Bronchus fibroblast of lung (primary cell): ENCODE measurements around the gene KIAA1143. TPM values are rescaled to one million over a fixed set of nuclear protein-coding genes. Genes with fewer than 3 reads are reported as not detected.

Source experiments
- total RNA-seq: library from RNA; depleted of rRNA; stranded (reverse); fragments of >200 nt; gene quantifications from 2 replicates; pipeline ENCODE4 v1.2.3, GENCODE V29; 2015

Gene KIAA1143
- total RNA-seq: 14.1 and 17.0 TPM in 2 replicates

GRCh38 chr3:44761424-44762169 lies at the start of gene KIAA1143, which contains the start of gene KIF15:
TSS of gene KIAA1143 (minus strand) at chr3:44761619. CDS start at chr3:44761602, 17 bp downstream.
TSS of gene KIF15 (plus strand) at chr3:44761794. CDS start at chr3:44761866, 72 bp downstream.

GRCh38 chr3:44729384-44729910 lies 32.0 kb downstream of the KIAA1143 start, which contains the start of gene ZNF501:
TSS of gene ZNF501 (plus strand) at chr3:44729635. CDS start at chr3:44734422, 4,787 bp downstream.

GRCh38 chr3:44712455-44713075 lies 48.9 kb downstream of the KIAA1143 start, which contains the start of gene ZNF502:
TSS of gene ZNF502 (plus strand) at chr3:44712660. CDS start at chr3:44720262, 7,602 bp downstream.

Other genes with a start within 250 kb of the KIAA1143 start
- gene ZKSCAN7, start 206.4 kb downstream of the KIAA1143 start, total RNA-seq: 4.8 and 5.2 TPM in 2 replicates
- 1.2 and 1.5 TPM in 2 replicates for gene ZNF660, start 176.7 kb downstream of the KIAA1143 start, total RNA-seq
- 10.3 TPM in 2 replicates for gene ZNF197, start 136.6 kb downstream of the KIAA1143 start, total RNA-seq
- 3.3 and 6.6 TPM in 2 replicates for gene ZNF35, start 112.9 kb downstream of the KIAA1143 start, total RNA-seq
- gene ZNF502, start 49.0 kb downstream of the KIAA1143 start, total RNA-seq: 1.6 and 1.7 TPM in 2 replicates
- 2.2 and 2.9 TPM in 2 replicates for gene ZNF501, start 32.0 kb downstream of the KIAA1143 start, total RNA-seq
- 14.4 and 15.5 TPM in 2 replicates for gene KIF15, start 175 bp upstream of the KIAA1143 start, total RNA-seq
- 39.5 and 40.7 TPM in 2 replicates for gene TMEM42, start 100.3 kb upstream of the KIAA1143 start, total RNA-seq
- 0.15 and 0.17 TPM in 2 replicates for gene TGM4, start 113.0 kb upstream of the KIAA1143 start, total RNA-seq
- 48.6 and 53.2 TPM in 2 replicates for gene ZDHHC3, start 214.6 kb upstream of the KIAA1143 start, total RNA-seq
- 60.9 and 64.1 TPM in 2 replicates for gene EXOSC7, start 214.6 kb upstream of the KIAA1143 start, total RNA-seq